ENCODE measurements around the gene RAD51B. TPM values are rescaled to one million over a fixed set of nuclear protein-coding genes. Genes with fewer than 3 reads are reported as not detected.
A peak's percentile ranks its signal among the peaks of the same experiment; 100 is the strongest.

RAD51B gene
- total and polyA plus RNA-seq, 2 experiments from 2014 or later, result 11.7 to 17.8 TPM

GRCh38 chr14:68448252-68448902, 628.8 kb downstream of the RAD51B start:
- H3K27ac ChIP-seq, result no peak overlapping the region
- no peaks in the 10 kb centered on the region for H3K36me3 ChIP-seq
- TF ChIP-seq, protein P1, sequence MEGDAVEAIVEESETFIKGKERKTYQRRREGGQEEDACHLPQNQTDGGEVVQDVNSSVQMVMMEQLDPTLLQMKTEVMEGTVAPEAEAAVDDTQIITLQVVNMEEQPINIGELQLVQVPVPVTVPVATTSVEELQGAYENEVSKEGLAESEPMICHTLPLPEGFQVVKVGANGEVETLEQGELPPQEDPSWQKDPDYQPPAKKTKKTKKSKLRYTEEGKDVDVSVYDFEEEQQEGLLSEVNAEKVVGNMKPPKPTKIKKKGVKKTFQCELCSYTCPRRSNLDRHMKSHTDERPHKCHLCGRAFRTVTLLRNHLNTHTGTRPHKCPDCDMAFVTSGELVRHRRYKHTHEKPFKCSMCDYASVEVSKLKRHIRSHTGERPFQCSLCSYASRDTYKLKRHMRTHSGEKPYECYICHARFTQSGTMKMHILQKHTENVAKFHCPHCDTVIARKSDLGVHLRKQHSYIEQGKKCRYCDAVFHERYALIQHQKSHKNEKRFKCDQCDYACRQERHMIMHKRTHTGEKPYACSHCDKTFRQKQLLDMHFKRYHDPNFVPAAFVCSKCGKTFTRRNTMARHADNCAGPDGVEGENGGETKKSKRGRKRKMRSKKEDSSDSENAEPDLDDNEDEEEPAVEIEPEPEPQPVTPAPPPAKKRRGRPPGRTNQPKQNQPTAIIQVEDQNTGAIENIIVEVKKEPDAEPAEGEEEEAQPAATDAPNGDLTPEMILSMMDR (IDR thresholded peaks at IDR 0.05; ENCODE audit: low read depth, low read length), result no peak
- H3K4me3 ChIP-seq, result no peak overlapping the region
- no peak for DNase-seq (ENCODE audit: low read depth in 1 of 2, low spot score in 1 of 2)
- H3K9me3 ChIP-seq (ENCODE audit: low read depth), result no peaks in the 10 kb centered on the region
- H3K27me3 ChIP-seq, result no peaks in the 10 kb centered on the region
- no peaks in the 10 kb centered on the region for H3K4me1 ChIP-seq (ENCODE audit: low read depth)

- TF ChIP-seq, protein P1 (IDR thresholded peaks at IDR 0.05; ENCODE audit: low read depth, low read length), result no peak
- Histone ChIP-seq H3K27me3 (no peaks in the 10 kb centered on the region), H3K9me3 (ENCODE audit: low read depth) (no peaks in the 10 kb centered on the region), H3K4me1 (ENCODE audit: low read depth) (no peaks in the 10 kb centered on the region), H3K27ac (no peak overlapping the region), H3K4me3 (no peak overlapping the region), H3K36me3 (no peaks in the 10 kb centered on the region)
- no peak for DNase-seq (ENCODE audit: low read depth in 1 of 2, low spot score in 1 of 2)
Observed at GRCh38 chr14:68449561-68450181, 630.1 kb downstream of the RAD51B start.

DNA sequence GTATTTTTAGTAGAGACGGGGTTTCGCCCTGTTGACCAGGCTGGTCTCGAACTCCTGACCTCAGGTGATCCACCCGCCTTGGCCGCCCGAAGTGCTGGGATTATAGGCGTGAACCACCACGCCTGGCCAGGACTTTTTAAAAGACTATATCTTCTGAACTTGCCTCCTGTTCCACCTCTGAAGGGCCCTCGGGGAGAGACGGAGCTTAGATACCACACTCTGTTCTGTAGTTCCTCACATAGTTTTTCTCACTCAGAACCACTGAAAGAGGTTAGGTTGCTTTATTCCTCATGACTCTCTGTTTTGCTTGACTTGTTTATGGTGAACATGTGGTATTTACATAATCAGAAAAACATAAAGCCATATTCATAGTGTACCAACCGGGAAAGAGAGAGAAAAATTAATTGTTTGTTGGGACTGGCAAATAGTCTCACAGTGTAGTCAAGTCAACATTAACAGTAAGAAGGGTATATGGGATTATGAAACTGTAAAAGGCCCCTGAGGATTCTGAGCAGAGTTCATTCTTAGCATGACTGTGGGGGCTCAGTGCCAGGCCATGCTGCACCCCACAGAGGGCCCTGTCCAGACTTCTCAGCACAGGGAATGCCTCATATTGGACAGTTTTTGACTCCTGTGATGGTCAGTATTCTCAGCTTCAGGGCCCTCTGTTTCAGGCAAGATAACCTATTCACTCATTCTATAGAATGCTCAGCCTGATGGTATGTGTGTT, 631.0 kb downstream of the RAD51B start:
- no peaks in the 10 kb centered on the region for H3K4me1 ChIP-seq (ENCODE audit: low read depth)
- H3K9me3 ChIP-seq (ENCODE audit: low read depth), result no peaks in the 10 kb centered on the region
- H3K4me3 ChIP-seq, result no peak overlapping the region
- H3K27me3 ChIP-seq, result no peaks in the 10 kb centered on the region
- H3K36me3 ChIP-seq, result no peaks in the 10 kb centered on the region
- H3K27ac ChIP-seq, result no peak overlapping the region
- TF ChIP-seq, protein P1 (IDR thresholded peaks at IDR 0.05; ENCODE audit: low read depth, low read length), result no peak
- DNase-seq (ENCODE audit: low read depth in 1 of 2, low spot score in 1 of 2), result no peak

DNA sequence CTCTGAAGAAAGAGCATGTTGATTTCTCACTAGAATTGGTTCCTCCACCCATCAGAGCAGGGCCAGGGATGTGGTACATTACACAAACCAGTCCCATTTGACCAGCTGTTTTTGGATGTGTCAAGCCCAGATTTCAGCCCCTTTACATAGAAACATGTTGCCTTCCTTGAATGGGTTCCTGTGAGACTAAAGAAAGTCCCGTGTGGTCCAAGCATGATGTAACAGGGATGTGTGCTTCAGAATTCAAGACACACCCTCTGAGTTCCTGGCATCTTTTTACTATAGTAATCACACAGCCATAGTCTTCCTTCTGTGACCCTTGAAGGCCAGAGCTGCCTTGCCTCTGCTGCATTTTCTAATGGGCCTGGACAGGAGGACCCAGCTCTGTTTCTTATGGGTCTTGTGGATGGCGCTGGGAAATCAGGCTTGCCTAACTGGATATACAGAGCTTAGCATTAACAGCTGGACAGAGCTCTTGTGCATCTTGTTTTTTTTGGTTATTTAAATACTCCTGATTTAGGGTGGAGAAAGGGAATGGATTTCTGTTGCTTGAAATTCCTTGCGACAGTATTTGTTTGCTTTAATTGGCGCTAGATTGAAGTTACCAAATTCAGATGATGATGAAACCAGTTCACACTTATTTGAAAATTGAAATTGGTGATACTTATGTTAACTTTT, 632.3 kb downstream of the RAD51B start:
- no peak overlapping the region for H3K4me3 ChIP-seq
- H3K27ac ChIP-seq, result no peak overlapping the region
- H3K9me3 ChIP-seq (ENCODE audit: low read depth), result no peaks in the 10 kb centered on the region
- no peaks in the 10 kb centered on the region for H3K27me3 ChIP-seq
- no peaks in the 10 kb centered on the region for H3K36me3 ChIP-seq
- no peaks in the 10 kb centered on the region for H3K4me1 ChIP-seq (ENCODE audit: low read depth)
- peak in 1 of 2 donors; percentile 49 for DNase-seq (ENCODE audit: low read depth in 1 of 2, low spot score in 1 of 2)
- TF ChIP-seq, protein P1 (IDR thresholded peaks at IDR 0.05; ENCODE audit: low read depth, low read length), result no peak

- no peak for DNase-seq (ENCODE audit: low read depth in 1 of 2, low spot score in 1 of 2)
- H3K9me3 ChIP-seq (ENCODE audit: low read depth), result no peaks in the 10 kb centered on the region
- H3K4me1 ChIP-seq (ENCODE audit: low read depth), result no peaks in the 10 kb centered on the region
- no peak overlapping the region for H3K27ac ChIP-seq
- no peaks in the 10 kb centered on the region for H3K27me3 ChIP-seq
- H3K36me3 ChIP-seq, result no peaks in the 10 kb centered on the region
- no peak overlapping the region for H3K4me3 ChIP-seq
- TF ChIP-seq, protein P1 (IDR thresholded peaks at IDR 0.05; ENCODE audit: low read depth, low read length), result no peak
Observed at GRCh38 chr14:68458253-68458652, 638.7 kb downstream of the RAD51B start.
